GM19372 (cell line): ENCODE results near the gene NXT1.
"Not testable (repeated sequence)": the region's sequence is repeated elsewhere in the genome, so short reads cannot be mapped to it uniquely, and the experiment has no call there.

ENCODE experiments used
- ATAC-seq: cut with Tn5 transposase; IDR thresholded peaks from one replicate; pipeline ENCODE4 v1.9.1; 2021; ENCODE audit warnings: mild to moderate bottlenecking, low read depth, moderate library complexity; ENCODE audit not compliant: unreplicated experiment

Gene NXT1

GRCh38 chr20:23350196-23350903 lies at the start of gene NXT1:
Gene NXT1 (plus strand): TSS chr20:23350791. CDS start chr20:23354042, 3,251 bp downstream.
- peak; percentile 84 for ATAC-seq

DNA sequence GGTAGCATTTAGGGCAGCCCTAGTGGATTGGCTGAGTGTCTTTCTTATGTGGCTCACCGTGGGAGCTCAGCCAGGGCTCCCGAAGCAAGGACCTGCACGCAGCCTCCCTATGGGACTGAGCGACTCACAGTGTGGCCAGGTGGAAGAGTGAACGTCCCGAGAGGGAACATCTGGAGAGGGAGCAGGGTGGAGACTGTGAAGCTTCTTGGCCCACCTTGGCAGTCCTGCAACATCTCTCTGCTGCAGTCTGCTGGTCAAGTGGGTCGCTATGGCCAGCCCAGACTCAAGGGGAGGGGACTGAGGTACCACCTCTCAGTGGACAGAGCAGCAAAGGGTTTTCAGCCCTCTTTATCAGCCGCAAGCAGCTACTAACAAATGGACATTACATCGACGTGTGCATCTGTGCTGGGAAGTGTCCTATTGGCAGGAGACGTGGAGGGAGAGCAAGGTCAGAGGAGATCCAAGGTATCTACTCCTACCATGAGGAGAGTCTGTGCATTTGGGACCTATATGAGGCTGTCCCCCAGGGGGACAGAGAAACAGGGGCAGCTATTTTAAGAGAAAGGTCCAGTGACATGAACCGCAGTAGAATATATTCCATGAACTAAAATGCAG lies 49.0 kb upstream of the NXT1 start:
- no peak for ATAC-seq

DNA sequence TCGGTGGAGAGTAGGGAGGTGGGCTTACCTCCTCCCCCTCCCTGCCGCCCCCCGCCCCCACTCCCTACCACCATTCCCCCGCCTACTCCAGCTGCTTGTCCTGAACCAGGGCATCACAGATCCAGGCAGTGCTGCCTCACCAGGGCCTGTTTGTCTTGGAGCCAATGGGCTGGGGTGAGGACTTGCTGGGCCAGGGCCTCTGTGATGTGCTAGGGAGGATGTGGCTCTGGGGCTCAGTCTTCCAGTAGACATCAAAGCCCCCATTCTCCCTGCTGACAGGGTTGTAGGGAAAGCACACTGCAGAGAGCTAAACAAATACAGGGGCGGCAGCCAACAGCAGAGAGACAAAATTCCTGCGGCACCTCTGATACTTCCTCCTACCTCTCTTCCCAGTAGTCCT lies 48.2 kb upstream of the NXT1 start:
- no peak for ATAC-seq

DNA sequence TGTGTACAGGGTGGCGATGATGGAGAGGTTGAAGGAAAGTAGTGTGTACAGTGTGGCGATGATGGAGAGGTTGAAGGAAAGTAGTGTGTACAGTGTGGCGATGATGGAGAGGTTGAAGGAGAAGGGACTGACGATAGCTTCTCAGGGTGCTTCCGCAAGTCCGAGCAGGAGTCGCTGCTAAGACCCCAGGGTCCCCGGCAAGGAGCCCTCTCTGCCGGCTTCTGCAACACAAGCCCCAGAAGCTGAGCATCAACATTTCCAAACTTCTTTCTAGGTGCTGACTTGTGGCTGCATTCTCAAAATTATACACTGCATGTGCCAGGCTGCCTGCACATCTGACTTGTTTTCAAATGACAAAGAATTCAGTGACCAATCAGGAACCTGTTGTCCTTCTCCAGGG lies 47.8 kb upstream of the NXT1 start:
- no peak for ATAC-seq

GRCh38 chr20:23303325-23304102 lies 47.1 kb upstream of the NXT1 start:
- ATAC-seq, result no peak

DNA sequence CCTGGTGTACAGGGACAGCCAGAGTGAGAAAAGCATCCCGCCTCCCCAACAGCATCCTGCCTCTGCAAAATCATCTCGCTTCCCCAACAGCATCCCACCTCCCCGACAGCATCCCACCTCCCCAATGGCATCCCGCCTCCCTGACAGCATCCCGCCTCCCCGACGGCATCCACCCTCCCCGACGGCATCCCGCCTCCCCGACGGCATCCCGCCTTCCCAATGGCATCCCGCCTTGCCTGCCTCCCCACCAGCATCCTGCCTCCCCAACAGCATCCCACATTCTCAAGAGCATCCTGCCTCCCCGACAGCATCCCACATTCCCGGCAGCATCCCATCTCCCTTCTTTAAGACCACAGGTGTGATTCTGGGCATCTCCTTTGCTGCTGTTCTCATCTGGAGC lies 46.0 kb upstream of the NXT1 start:
- no peak for ATAC-seq

- ATAC-seq, result no peak
These were observed 45.5 kb upstream of the NXT1 start for GRCh38 chr20:23305098-23305497.

GRCh38 chr20:23307393-23307792 lies 43.2 kb upstream of the NXT1 start:
- not testable (repeated sequence) for ATAC-seq

GRCh38 chr20:23308024-23308423 lies 42.6 kb upstream of the NXT1 start:
- no peak for ATAC-seq

DNA sequence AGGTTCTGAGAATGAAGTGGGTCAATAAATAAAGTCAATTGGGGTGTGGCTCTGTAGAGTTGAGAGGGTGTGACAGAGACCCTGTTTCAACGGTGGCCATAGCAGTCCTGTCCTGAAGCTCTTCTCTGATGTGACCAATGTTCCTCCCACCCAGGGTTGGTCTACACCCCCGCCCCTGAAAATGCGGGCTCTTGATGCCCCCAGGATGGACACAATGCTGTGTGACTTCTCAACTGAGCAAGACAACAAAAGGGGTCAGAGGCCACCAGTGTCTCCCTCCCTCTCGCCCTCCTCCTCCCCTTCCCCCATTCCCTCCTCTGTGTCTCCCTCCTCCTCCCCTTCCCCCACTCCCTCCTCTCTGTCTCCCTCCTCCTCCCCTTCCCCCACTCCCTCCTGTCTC lies 41.7 kb upstream of the NXT1 start:
- ATAC-seq, result no peak

- ATAC-seq, result no peak
These were observed 40.8 kb upstream of the NXT1 start for GRCh38 chr20:23309781-23310180.

DNA sequence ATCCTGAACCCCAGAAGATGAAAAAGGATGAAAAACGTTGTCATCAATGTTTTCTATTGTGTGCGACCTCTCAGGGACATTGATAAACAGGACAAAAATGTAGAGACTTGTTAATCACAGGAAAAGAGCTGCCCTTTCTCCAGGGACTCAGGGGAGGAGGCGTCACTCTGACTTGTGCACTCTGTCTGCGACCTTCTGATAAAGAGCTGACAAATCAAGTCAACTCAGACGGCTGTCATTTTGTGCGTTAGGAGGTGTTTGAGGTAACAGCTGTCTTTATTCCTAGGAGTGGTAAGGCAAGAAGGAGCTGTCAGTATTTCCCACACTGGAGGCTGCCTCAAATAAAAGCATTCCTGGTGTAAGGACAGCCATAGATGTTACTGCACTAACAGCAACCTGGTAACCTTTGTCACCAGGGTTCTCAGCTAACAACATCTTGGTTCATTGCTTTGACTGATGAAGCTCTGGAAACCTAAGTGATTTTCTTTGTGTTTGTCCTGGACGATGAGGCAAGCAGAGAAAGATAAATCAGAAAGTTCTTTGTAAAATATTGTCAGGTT lies 38.6 kb upstream of the NXT1 start:
- no peak for ATAC-seq

DNA sequence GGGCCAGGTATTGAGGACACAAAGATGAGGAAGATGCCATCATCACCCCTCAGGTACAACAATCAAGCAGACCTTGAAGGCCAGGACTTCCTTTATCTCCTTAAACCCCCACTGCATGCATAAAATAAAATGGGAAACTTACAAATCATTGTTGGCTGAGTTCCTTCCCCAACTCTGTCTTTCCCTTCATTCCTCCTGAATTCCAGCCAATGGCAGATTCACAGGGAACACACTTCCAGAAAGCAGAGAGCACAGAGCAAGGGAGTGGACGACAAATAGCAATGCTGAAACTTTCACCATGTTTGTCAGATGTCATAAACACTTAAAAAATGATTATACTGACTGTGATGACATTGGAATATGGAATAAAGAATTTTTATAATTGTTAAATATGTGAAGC lies 37.3 kb upstream of the NXT1 start:
- no peak for ATAC-seq

GRCh38 chr20:23314699-23315098 lies 35.9 kb upstream of the NXT1 start:
- ATAC-seq, result no peak

- ATAC-seq, result no peak
These were observed 35.5 kb upstream of the NXT1 start for GRCh38 chr20:23315099-23315498.

GRCh38 chr20:23316626-23317025 lies 34.0 kb upstream of the NXT1 start:
- ATAC-seq, result no peak

DNA sequence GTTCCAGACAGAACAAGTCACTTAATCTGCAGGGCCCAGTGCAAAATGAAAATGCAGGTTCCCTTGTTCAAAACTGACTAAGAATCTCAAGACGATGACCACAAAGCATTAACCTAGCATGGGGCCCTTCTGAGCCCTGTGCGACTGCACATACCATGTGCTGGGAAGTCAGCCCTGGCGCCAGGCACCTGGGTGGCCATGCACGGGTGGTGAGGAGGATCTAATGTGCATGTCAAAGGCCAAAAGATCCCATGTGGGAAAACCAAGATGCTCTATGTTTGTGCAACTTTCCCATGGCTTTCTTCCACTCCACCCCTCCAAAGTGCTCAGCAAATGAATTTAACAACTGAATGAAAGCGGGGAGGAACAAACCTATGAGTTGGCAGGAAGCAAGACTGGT lies 33.5 kb upstream of the NXT1 start:
- ATAC-seq, result no peak

GRCh38 chr20:23318347-23318746 lies 32.2 kb upstream of the NXT1 start:
- ATAC-seq, result no peak

DNA sequence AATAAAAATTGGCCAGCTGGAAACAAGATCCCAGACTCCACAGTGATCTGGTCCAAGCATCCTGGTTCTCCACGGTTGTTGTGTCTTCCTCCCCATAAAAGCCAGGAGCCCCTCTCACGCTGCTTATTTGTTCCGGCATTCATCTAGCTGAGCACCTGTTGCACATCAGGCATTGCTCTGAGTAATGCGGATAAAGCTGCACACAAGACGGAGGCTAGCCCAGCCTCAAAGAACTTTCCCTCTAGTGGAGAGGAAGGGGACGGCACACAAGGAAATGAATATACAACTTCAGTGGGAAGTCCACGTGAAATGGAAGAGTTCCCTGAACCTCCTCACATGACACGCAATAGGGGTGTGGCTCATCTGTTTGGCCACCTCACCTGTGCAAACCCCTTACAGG lies 30.3 kb upstream of the NXT1 start:
- no peak for ATAC-seq

DNA sequence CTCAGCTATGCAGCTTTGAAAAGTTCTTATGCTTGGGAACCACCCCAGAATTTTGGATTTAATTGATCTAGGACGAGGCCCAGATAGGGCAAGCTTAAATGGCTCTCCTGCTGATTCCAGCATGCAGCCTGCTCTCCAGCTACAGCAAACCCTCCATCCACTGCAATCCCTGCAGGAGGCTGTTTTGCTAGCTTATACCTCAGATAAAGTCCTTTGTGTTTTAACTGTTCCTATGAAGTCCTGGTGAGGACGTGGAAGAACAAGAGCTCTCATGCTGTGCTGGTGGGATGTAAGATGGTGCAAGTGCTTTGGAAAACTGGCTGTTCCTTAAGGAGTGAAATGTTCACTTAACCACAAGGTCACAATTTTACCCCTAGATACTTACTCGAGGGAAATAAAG lies 25.5 kb upstream of the NXT1 start:
- no peak for ATAC-seq

GRCh38 chr20:23326774-23327173 lies 23.8 kb upstream of the NXT1 start:
- ATAC-seq, result no peak
